AG10803 (cell line): ENCODE measurements around the gene TMEM61.

Experiments
- DNase-seq: peaks from one replicate; pipeline ENCODE4 v3.0.0; 2010; ENCODE audit warnings: low read depth
- H3K4me3 ChIP-seq: 2 replicates; pipeline ENCODE4 v1.5.1; 2011; ENCODE audit warnings: mild to moderate bottlenecking, low read length, control low read depth
- CTCF ChIP-seq: conservative IDR thresholded peaks from 2 replicates; pipeline ENCODE4 v1.5.1; 2011; ENCODE audit warnings: mild to moderate bottlenecking, low read length, control low read depth, inconsistent platforms

The TMEM61 gene

GRCh38 chr1:55000110-55001085, 20.0 kb downstream of the TMEM61 start:
- no peak for DNase-seq
- H3K4me3 ChIP-seq, result no peak overlapping the region
- TF ChIP-seq CTCF, result no peak

GRCh38 chr1:55001311-55001710, 20.9 kb downstream of the TMEM61 start:
- no peak overlapping the region for H3K4me3 ChIP-seq
- DNase-seq, result no peak
- TF ChIP-seq CTCF, result no peak

GRCh38 chr1:55002686-55003085, 22.3 kb downstream of the TMEM61 start:
- no peak for TF ChIP-seq CTCF
- no peak for DNase-seq
- H3K4me3 ChIP-seq, result no peak overlapping the region

- no peak overlapping the region for H3K4me3 ChIP-seq
- no peak for TF ChIP-seq CTCF
- DNase-seq, result no peak
These were observed 25.1 kb downstream of the TMEM61 start for GRCh38 chr1:55005351-55006140.

- TF ChIP-seq CTCF, result no peak
- H3K4me3 ChIP-seq, result no peak overlapping the region
- no peak for DNase-seq
These were observed 26.5 kb downstream of the TMEM61 start for GRCh38 chr1:55006931-55007330.

GRCh38 chr1:55007625-55008024, 27.2 kb downstream of the TMEM61 start:
- H3K4me3 ChIP-seq, result no peak overlapping the region
- DNase-seq, result peak; percentile 76
- TF ChIP-seq CTCF, result no peak
